HepG2 (cell line): ENCODE results near the gene FAM161A. TPM values are rescaled to one million over a fixed set of nuclear protein-coding genes. Genes with fewer than 3 reads are reported as not detected.

Experiments used
- GATA4 ChIP-seq: sonication (generic); IDR thresholded peaks from 2 replicates; pipeline ENCODE4 v1.6.1; 2016; ENCODE audit warnings: antibody characterized with exemption, low read depth, borderline replicate concordance
- POGZ ChIP-seq: sonication (generic); formaldehyde crosslinking; IDR thresholded peaks from 2 replicates; pipeline ENCODE4 v1.4.0; 2020; ENCODE audit warnings: mild to moderate bottlenecking, missing genetic modification reagents
- ZNF121 ChIP-seq: sonication (generic); formaldehyde crosslinking; IDR thresholded peaks from 2 replicates; pipeline ENCODE4 v1.5.0; 2020; ENCODE audit warnings: mild to moderate bottlenecking, missing genetic modification reagents
- ZNF598 ChIP-seq: sonication (generic); formaldehyde crosslinking; IDR thresholded peaks from 2 replicates; pipeline ENCODE4 v1.5.1; 2020; ENCODE audit warnings: mild to moderate bottlenecking, missing genetic modification reagents, borderline replicate concordance
- ZNF615 ChIP-seq: sonication (generic); formaldehyde crosslinking; IDR thresholded peaks from 2 replicates; pipeline ENCODE4 v1.5.0; 2020; ENCODE audit warnings: mild to moderate bottlenecking, missing genetic modification reagents, borderline replicate concordance
- polyA plus RNA-seq, 8 experiments: library from polyadenylated mRNA; depleted of rRNA in 3 of 8; stranded (reverse) in 7 of 8; unstranded in 1 of 8; fragments of >200 nt; fragmentation: Illumina TruSeq in 4 of 8; extraction: Trizol in 4 of 8; gene quantifications; 2 replicates each; pipeline versions ENCODE4 v1.2.1 to v1.2.3, GENCODE V29; 2011 to 2016; ENCODE audit warnings: low read depth in 4 of 8, missing spikeins in 1 of 8, mixed read lengths in 1 of 8; ENCODE audit not compliant: insufficient read depth in 1 of 8
- total RNA-seq, 5 experiments: library from RNA; depleted of rRNA; stranded (reverse); fragments of >200 nt; fragmentation: Illumina TruSeq; extraction: Trizol; gene quantifications; 2 replicates each; pipeline ENCODE4 v1.2.3, GENCODE V29; 2016; ENCODE audit warnings: low read depth in 1 of 5
- TF ChIP-seq, protein P1 (sequence below): IDR thresholded peaks from 2 replicates; pipeline ENCODE4 v1.6.1; 2016
- TF ChIP-seq, protein P2 (sequence below): sonication (generic); formaldehyde crosslinking; IDR thresholded peaks from 2 replicates; pipeline ENCODE4 v1.8.0; 2022; ENCODE audit warnings: missing genetic modification reagents, mild to moderate bottlenecking, moderate library complexity, borderline replicate concordance
- TF ChIP-seq, protein P3 (sequence below): IDR thresholded peaks from 2 replicates; pipeline ENCODE4 v1.6.1; 2016; ENCODE audit warnings: low read depth

Gene FAM161A
- total and polyA plus RNA-seq, 2 of the 13 experiments (the other 11 are each of a cell fraction or from before 2014, with no cell fraction given): 2.7 to 3.4 TPM

DNA sequence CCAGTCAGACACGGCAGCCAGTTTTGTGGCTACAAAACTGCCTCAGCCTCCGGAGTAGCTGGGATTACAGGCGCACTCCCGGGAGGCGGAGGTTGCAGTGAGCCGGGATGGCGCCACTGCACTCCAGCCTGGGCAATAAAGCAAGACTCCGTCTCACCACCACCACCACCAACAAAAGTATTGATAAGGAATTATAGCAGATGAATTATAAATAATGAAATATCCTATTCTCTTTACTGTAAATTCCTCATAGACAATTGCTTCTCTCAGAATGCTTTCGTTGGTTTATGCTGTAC lies 1.4 kb upstream of the FAM161A start (continued):
- TF ChIP-seq, protein P1, sequence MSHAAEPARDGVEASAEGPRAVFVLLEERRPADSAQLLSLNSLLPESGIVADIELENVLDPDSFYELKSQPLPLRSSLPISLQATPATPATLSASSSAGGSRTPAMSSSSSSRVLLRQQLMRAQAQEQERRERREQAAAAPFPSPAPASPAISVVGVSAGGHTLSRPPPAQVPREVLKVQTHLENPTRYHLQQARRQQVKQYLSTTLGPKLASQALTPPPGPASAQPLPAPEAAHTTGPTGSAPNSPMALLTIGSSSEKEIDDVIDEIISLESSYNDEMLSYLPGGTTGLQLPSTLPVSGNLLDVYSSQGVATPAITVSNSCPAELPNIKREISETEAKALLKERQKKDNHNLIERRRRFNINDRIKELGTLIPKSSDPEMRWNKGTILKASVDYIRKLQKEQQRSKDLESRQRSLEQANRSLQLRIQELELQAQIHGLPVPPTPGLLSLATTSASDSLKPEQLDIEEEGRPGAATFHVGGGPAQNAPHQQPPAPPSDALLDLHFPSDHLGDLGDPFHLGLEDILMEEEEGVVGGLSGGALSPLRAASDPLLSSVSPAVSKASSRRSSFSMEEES (CRISPR knock-in tag): peak; percentile 31; the same call in 1 of the 2 replicates
- TF ChIP-seq POGZ (CRISPR knock-in tag) (0 out of 2 replicates have a peak, but pooled peaks have one; percentile 2), ZNF615 (no peak), ZNF598 (CRISPR knock-in tag) (0 out of 2 replicates have a peak, but pooled peaks have one; percentile 15), GATA4 (0 out of 2 replicates have a peak, but pooled peaks have one; percentile 1), ZNF121 (peak; percentile 100)
- TF ChIP-seq, protein P2, sequence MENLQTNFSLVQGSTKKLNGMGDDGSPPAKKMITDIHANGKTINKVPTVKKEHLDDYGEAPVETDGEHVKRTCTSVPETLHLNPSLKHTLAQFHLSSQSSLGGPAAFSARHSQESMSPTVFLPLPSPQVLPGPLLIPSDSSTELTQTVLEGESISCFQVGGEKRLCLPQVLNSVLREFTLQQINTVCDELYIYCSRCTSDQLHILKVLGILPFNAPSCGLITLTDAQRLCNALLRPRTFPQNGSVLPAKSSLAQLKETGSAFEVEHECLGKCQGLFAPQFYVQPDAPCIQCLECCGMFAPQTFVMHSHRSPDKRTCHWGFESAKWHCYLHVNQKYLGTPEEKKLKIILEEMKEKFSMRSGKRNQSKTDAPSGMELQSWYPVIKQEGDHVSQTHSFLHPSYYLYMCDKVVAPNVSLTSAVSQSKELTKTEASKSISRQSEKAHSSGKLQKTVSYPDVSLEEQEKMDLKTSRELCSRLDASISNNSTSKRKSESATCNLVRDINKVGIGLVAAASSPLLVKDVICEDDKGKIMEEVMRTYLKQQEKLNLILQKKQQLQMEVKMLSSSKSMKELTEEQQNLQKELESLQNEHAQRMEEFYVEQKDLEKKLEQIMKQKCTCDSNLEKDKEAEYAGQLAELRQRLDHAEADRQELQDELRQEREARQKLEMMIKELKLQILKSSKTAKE: 0 out of 2 replicates have a peak, but pooled peaks have one; percentile 32
- TF ChIP-seq, protein P3, sequence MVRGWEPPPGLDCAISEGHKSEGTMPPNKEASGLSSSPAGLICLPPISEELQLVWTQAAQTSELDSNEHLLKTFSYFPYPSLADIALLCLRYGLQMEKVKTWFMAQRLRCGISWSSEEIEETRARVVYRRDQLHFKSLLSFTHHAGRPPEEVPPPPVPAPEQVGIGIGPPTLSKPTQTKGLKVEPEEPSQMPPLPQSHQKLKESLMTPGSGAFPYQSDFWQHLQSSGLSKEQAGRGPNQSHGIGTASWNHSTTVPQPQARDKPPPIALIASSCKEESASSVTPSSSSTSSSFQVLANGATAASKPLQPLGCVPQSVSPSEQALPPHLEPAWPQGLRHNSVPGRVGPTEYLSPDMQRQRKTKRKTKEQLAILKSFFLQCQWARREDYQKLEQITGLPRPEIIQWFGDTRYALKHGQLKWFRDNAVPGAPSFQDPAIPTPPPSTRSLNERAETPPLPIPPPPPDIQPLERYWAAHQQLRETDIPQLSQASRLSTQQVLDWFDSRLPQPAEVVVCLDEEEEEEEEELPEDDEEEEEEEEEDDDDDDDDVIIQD (CRISPR knock-in tag): 0 out of 2 replicates have a peak, but pooled peaks have one; percentile 5
- TF ChIP-seq, all 625 proteins: peak for 32
